Nephron progenitor cell (in vitro differentiated cells): ENCODE data around the gene RUNX1.

Experiments used
- DNase-seq: peaks from one replicate; pipeline ENCODE4 v3.0.0; 2021
- H3K27ac Mint-ChIP-seq: 2 replicates; pipeline ENCODE4 v1.8.0; 2021; ENCODE audit warnings: mild to moderate bottlenecking, moderate library complexity, mixed read lengths
- H3K27me3 Mint-ChIP-seq: 2 replicates; pipeline ENCODE4 v1.8.0; 2021; ENCODE audit warnings: mild to moderate bottlenecking, low read depth, mixed read lengths; ENCODE audit not compliant: poor library complexity
- H3K36me3 Mint-ChIP-seq: 2 replicates; pipeline ENCODE4 v1.8.0; 2021; ENCODE audit warnings: low read depth, mixed read lengths
- H3K4me1 Mint-ChIP-seq: 2 replicates; pipeline ENCODE4 v1.8.0; 2021; ENCODE audit warnings: mixed read lengths
- H3K4me3 Mint-ChIP-seq: 2 replicates; pipeline ENCODE4 v1.8.0; 2021; ENCODE audit warnings: mild to moderate bottlenecking, moderate library complexity, mixed read lengths
- H3K9me3 Mint-ChIP-seq: 2 replicates; pipeline ENCODE4 v1.8.0; 2021; ENCODE audit warnings: mild to moderate bottlenecking, moderate library complexity, mixed read lengths
- TF ChIP-seq, protein P1 (sequence below): fragments of 200-600 bp; sonication (generic); IDR thresholded peaks from 2 replicates; pipeline ENCODE4 v1.5.0; 2021; ENCODE audit warnings: antibody characterized with exemption

Gene RUNX1

DNA sequence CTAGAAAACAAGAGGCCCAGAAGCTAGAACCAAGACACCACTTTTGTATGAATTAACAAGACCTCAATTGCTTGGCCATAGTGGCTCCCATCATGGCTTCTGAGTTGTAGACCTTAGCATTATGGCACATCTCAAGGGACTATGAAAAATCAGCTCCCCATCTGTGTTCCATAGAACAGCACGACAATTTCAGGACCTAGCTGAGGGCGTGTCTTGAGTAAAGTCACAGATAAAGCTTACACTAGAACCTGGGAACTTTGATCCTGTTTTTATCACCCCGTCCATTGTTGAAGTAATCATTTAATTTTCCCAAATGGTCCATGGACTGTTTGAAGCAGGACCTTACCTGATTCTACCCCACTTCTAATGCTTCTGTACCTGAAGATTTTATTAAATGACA lies 44.8 kb downstream of the RUNX1 start:
- H3K27ac Mint-ChIP-seq, result no peak overlapping the region
- TF ChIP-seq, protein P1, sequence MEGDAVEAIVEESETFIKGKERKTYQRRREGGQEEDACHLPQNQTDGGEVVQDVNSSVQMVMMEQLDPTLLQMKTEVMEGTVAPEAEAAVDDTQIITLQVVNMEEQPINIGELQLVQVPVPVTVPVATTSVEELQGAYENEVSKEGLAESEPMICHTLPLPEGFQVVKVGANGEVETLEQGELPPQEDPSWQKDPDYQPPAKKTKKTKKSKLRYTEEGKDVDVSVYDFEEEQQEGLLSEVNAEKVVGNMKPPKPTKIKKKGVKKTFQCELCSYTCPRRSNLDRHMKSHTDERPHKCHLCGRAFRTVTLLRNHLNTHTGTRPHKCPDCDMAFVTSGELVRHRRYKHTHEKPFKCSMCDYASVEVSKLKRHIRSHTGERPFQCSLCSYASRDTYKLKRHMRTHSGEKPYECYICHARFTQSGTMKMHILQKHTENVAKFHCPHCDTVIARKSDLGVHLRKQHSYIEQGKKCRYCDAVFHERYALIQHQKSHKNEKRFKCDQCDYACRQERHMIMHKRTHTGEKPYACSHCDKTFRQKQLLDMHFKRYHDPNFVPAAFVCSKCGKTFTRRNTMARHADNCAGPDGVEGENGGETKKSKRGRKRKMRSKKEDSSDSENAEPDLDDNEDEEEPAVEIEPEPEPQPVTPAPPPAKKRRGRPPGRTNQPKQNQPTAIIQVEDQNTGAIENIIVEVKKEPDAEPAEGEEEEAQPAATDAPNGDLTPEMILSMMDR, result no peak
- peaks cover 5% of the 10 kb centered on the region for H3K27me3 Mint-ChIP-seq
- H3K4me1 Mint-ChIP-seq, result no peaks in the 10 kb centered on the region
- H3K36me3 Mint-ChIP-seq, result no peaks in the 10 kb centered on the region
- DNase-seq, result no peak
- H3K4me3 Mint-ChIP-seq, result no peak overlapping the region
- H3K9me3 Mint-ChIP-seq, result no peaks in the 10 kb centered on the region

DNA sequence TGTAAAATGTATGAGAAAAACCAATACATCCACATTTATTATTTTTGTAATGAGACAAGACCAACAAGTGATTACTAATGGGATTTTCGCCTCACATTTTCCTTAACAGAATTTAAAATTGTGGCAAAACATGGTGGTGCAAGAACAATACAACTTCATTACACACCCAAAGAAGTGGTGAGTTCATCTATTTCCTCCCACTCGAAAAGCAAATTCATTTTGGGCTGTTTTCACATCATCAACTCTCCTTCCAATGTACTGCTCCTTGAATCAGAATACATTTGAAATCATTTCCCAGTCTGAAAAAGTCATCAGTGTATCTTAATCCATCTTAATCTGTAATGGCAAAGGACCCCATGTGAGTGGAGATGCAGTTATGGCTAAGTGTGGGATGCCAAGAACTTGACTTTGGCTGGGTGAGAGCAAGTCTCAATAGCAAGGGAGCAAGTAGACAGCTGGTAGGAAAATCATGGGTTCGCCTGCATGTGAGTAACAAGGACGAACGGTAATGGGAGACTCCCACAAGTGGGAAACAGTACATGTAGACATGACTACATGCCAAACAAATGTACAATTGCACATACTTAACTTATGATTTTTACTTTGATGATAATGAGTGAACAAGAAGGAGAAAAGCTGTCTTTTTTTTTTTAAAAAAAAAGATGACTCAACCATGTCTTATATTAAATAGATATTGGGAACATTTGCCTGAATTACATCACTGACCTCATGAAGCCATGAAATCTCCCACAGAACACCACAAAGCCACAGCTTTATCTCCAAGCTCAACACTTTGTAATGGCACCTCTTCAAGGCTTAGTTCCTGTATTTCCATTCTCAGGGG lies 46.0 kb downstream of the RUNX1 start:
- H3K4me3 Mint-ChIP-seq, result no peak overlapping the region
- no peaks in the 10 kb centered on the region for H3K36me3 Mint-ChIP-seq
- peaks cover under 1% of the 10 kb centered on the region for H3K27me3 Mint-ChIP-seq
- no peak for DNase-seq
- H3K27ac Mint-ChIP-seq, result no peak overlapping the region
- no peaks in the 10 kb centered on the region for H3K4me1 Mint-ChIP-seq
- TF ChIP-seq, protein P1, result no peak
- no peaks in the 10 kb centered on the region for H3K9me3 Mint-ChIP-seq

DNA sequence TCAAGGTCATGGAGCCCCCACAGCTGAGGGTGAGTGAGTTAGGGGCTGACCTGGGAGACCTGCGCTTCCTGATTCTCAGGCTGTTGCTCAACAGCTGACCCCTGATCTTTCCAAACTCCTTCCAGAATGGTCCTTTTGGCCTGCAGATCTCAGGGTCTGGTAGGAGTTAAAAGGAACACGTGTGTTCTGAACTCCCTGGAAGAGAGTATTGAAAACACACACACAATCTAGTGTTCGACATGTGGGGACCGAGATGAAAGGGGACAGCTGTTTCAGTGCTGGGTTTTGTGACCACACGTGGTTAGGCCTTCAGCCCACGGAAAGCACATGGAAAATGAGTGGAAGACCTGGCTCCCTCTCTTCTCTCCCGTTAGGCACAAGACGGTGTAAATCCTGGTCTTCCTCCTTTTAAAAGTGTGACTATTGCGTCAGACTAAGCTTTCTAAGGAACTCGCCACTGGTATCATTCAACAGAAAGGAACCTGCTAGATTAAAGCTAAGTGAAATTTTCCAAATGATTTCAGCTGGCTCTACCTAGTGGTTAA lies 49.6 kb downstream of the RUNX1 start:
- Mint-ChIP-seq H3K36me3 (no peaks in the 10 kb centered on the region), H3K27ac (peak overlapping the region; percentile 71), H3K9me3 (no peaks in the 10 kb centered on the region), H3K27me3 (peaks cover 4% of the 10 kb centered on the region), H3K4me3 (no peak overlapping the region), H3K4me1 (peaks cover 9% of the 10 kb centered on the region)
- TF ChIP-seq, protein P1, result no peak
- DNase-seq, result no peak

DNA sequence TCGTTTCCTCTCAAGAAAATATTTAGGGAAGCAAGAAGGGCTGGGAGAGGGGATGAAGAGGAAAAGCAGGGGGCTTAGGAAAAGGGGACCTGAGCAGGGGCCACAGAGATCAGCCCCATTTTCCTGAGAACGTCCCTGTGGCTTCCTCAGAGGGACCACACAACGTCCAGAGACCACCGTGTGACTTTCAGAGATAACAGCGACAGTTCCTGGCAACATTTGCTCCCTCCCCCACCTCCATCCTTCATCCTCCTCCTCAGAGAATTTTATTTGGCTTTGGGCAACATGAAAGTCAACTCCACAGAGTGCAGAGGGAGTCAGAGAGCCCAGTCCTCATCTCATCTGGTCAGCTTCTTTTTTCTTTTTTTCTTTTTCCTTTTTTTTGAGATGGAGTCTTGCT lies 50.9 kb downstream of the RUNX1 start:
- H3K27me3 Mint-ChIP-seq, result peaks cover 4% of the 10 kb centered on the region

DNA sequence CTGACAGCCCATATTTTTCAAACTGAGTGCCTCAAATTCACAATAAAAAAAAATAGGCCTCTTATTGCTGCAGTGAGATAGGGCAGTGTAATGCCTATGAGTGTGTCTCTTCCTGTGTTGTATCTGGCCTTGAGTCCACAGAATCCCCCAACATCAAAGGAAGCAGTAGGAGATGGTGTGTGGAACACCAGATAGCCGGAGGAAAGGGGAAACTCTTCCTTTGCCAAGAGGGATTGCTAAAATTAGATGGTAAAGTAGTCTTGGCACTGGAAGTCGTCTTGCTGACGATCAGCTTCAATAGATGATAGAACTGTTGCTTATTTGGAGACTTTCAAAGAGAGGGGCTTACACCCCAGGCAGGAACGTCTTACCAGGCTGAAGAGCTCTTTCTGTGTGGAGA lies 51.8 kb downstream of the RUNX1 start:
- Mint-ChIP-seq H3K9me3 (no peaks in the 10 kb centered on the region), H3K4me3 (no peak overlapping the region)

More for the DNA sequence above, 50.9 kb downstream of the RUNX1 start:
- H3K9me3 Mint-ChIP-seq, result no peaks in the 10 kb centered on the region
- H3K4me1 Mint-ChIP-seq, result peaks cover 9% of the 10 kb centered on the region
- no peak overlapping the region for H3K27ac Mint-ChIP-seq
- no peak for DNase-seq
- H3K36me3 Mint-ChIP-seq, result no peaks in the 10 kb centered on the region
- no peak overlapping the region for H3K4me3 Mint-ChIP-seq
- TF ChIP-seq, protein P1, result no peak

More for the DNA sequence above, 51.8 kb downstream of the RUNX1 start:
- DNase-seq, result no peak
- Mint-ChIP-seq H3K4me1 (peaks cover 9% of the 10 kb centered on the region), H3K27me3 (peaks cover 4% of the 10 kb centered on the region), H3K27ac (no peak overlapping the region), H3K36me3 (no peaks in the 10 kb centered on the region)
- TF ChIP-seq, protein P1, result no peak
